Body of pancreas (tissue), 4 donors: Measurements from ENCODE around the gene SORCS1. TPM values are rescaled to one million over a fixed set of nuclear protein-coding genes. Genes with fewer than 3 reads are reported as not detected.

Experiments
- ATAC-seq: fragments of 150-250 bp; one replicate; pipeline ENCODE4 v1.9.1; 2016
- DNase-seq, 4 donors: peaks; one replicate each; pipeline ENCODE4 v3.0.0-alpha.2; 2019
- H3K27ac ChIP-seq, 4 donors: fragments of 200-600 bp; sonication (generic); 1 replicate in 3 of 4; 2 replicates in 1 of 4; pipeline versions ENCODE4 v1.5.1 to v1.6.1; 2016 to 2019; ENCODE audit warnings: mild to moderate bottlenecking in 1 of 4, mixed read lengths in 1 of 4, moderate library complexity in 1 of 4
- H3K27me3 ChIP-seq, 2 donors: fragments of 200-600 bp; sonication (generic); one replicate each; pipeline ENCODE4 v1.6.0; 2016; ENCODE audit warnings: mild to moderate bottlenecking in 1 of 2
- H3K36me3 ChIP-seq, 2 donors: fragments of 200-600 bp; sonication (generic); replicated peaks in 1 of 2; 2 replicates each; pipeline ENCODE4 v1.5.1; 2016; ENCODE audit warnings: low read depth in 2 of 2; ENCODE audit not compliant: insufficient read depth in 1 of 2
- H3K4me1 ChIP-seq: fragments of 200-600 bp; sonication (generic); one replicate; pipeline ENCODE4 v1.6.0; 2016
- H3K4me3 ChIP-seq, 2 donors: fragments of 200-600 bp; sonication (generic); 1 replicate in 1 of 2; 2 replicates in 1 of 2; pipeline ENCODE4 v1.5.1; 2016 to 2019
- H3K9me3 ChIP-seq, 3 donors: fragments of 200-600 bp; sonication (generic); 1 replicate in 2 of 3; 2 replicates in 1 of 3; pipeline ENCODE4 v1.5.1; 2016
- POLR2A ChIP-seq, 3 donors: fragments of 450-650 bp; IDR thresholded peaks; one replicate each; pipeline ENCODE4 v1.6.1; 2016; ENCODE audit warnings: antibody characterized with exemption in 3 of 3, mild to moderate bottlenecking in 2 of 3
- WGBS, 2 donors: methylation state at CpG; one replicate each; pipeline ENCODE4 v1.1.5; 2017; 5-methylcytosine and 5-hydroxymethylcytosine counted together
- intact Hi-C: fragments of 100-400 bp; cut with DNase I; formaldehyde crosslinking; loops from one replicate; pipeline ENCODE4 v1.15.1; 2023
- total RNA-seq, 2 donors: library from RNA; depleted of rRNA; stranded (reverse); fragments of >200 nt; gene quantifications; one replicate each; pipeline ENCODE4 v1.1.0, GENCODE V29; 2016
- TF ChIP-seq, protein P1 (sequence below), 7 experiments: fragments of 450-650 bp in 4 of 7; fragments of 200-600 bp in 3 of 7; sonication (generic) in 3 of 7; IDR thresholded peaks; one replicate each; pipeline ENCODE4 v1.5.1; 2016 to 2019; ENCODE audit warnings: antibody characterized with exemption in 7 of 7

The SORCS1 gene
- total RNA-seq, 2 donors from 2014 or later, result 1.3 to 6.0 TPM

- TF ChIP-seq, protein P1, sequence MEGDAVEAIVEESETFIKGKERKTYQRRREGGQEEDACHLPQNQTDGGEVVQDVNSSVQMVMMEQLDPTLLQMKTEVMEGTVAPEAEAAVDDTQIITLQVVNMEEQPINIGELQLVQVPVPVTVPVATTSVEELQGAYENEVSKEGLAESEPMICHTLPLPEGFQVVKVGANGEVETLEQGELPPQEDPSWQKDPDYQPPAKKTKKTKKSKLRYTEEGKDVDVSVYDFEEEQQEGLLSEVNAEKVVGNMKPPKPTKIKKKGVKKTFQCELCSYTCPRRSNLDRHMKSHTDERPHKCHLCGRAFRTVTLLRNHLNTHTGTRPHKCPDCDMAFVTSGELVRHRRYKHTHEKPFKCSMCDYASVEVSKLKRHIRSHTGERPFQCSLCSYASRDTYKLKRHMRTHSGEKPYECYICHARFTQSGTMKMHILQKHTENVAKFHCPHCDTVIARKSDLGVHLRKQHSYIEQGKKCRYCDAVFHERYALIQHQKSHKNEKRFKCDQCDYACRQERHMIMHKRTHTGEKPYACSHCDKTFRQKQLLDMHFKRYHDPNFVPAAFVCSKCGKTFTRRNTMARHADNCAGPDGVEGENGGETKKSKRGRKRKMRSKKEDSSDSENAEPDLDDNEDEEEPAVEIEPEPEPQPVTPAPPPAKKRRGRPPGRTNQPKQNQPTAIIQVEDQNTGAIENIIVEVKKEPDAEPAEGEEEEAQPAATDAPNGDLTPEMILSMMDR (IDR thresholded peaks at IDR 0.05), result no peak
- TF ChIP-seq POLR2A (IDR thresholded peaks at IDR 0.05), result no peak
- intact Hi-C loops, result no loop called here
- DNase-seq (no peak), ATAC-seq (no peak)
- Histone ChIP-seq H3K27me3 (no peaks in the 10 kb centered on the region), H3K4me1 (no peaks in the 10 kb centered on the region), H3K36me3 (no peaks in the 10 kb centered on the region), H3K27ac (no peak overlapping the region), H3K4me3 (no peak overlapping the region), H3K9me3 (no peaks in the 10 kb centered on the region)
- 67 to 69% methylated on average over 4 of the region's 4 CpGs for WGBS, 2 donors
Observed at GRCh38 chr10:106913348-106913747, 251.2 kb downstream of the SORCS1 start.

DNA sequence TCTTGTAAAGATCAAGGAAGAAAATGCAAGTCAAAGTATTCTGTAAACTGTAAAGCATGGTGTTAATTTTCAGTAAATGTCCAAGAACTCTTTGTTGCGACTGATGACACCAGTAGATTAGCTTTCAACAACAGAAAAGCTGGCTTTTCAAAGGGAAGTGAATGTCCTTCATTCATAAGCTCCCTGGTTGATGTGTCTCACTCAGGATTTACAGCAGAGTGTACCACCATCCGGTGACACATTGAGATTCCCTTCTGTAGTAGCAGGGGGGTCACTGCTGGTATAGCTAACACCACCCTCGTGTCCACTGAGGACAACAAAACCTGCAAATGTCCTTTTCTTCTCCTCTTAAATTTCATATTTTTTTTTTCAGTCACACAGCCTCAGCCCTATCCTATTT is 253.4 kb downstream of the SORCS1 start:
- ATAC-seq (no peak), DNase-seq (no peak)
- 54 to 62% methylated on average over 3 of the region's 3 CpGs for WGBS, 2 donors
- Histone ChIP-seq H3K27me3 (no peaks in the 10 kb centered on the region), H3K9me3 (no peaks in the 10 kb centered on the region), H3K4me1 (no peaks in the 10 kb centered on the region), H3K27ac (no peak overlapping the region), H3K4me3 (no peak overlapping the region), H3K36me3 (no peaks in the 10 kb centered on the region)
- intact Hi-C loops, result no loop called here
- TF ChIP-seq POLR2A (IDR thresholded peaks at IDR 0.05), result no peak

DNA sequence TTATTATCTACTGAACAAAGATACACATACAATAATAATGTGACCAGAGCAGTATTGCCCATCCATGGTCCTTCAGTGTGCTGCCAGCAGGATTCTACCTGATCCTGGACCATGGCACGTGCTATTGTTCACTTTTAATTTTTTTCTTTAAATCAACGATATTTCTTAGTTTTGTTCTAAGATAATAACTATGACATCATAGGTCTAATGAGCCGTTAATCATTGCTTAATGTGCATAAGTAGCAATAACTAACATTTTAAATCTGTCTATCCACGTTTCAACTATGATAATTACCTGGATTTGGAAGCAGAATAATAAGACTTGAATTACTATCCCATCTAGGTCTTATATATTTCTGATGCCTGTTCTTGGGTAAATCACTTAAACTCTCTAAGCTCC is 253.8 kb downstream of the SORCS1 start:
- Histone ChIP-seq H3K4me3 (no peak overlapping the region), H3K27ac (no peak overlapping the region), H3K36me3 (no peaks in the 10 kb centered on the region), H3K9me3 (no peaks in the 10 kb centered on the region), H3K4me1 (no peaks in the 10 kb centered on the region), H3K27me3 (no peaks in the 10 kb centered on the region)
- intact Hi-C loops, result no loop called here
- TF ChIP-seq POLR2A (IDR thresholded peaks at IDR 0.05), result no peak
- TF ChIP-seq, protein P1 (IDR thresholded peaks at IDR 0.05), result no peak
- WGBS, 2 donors, result 43 to 46% methylated on average over 4 of the region's 4 CpGs
- DNase-seq (no peak), ATAC-seq (no peak)

GRCh38 chr10:106908225-106908624 is 256.3 kb downstream of the SORCS1 start:
- ATAC-seq, result no peak

DNA sequence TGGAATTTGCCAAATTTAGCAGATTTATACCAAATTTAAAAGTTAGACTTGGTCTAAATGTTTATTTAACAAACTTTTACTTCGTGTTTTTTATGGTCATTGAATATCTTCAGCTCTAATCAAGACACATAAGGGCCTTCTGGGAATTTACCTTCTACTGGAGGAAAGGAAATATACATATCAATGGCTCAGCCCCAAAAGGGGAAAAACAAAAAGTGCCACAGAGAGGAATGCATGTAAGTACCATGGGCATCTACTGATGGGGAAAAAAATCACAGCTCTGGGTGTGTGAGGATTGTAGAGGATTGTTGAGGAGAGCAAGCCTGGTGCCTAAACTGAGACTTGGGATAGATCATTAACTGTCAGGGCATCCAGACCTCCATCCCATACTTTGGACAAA is 260.3 kb downstream of the SORCS1 start:
- Histone ChIP-seq H3K4me1 (no peaks in the 10 kb centered on the region), H3K27me3 (no peaks in the 10 kb centered on the region), H3K9me3 (no peaks in the 10 kb centered on the region), H3K36me3 (no peaks in the 10 kb centered on the region), H3K27ac (no peak overlapping the region), H3K4me3 (no peak overlapping the region)
- WGBS, 2 donors, result 28 to 49% methylated on average over 1 of the region's 1 CpG
- no peak for TF ChIP-seq POLR2A (IDR thresholded peaks at IDR 0.05)
- TF ChIP-seq, protein P1 (IDR thresholded peaks at IDR 0.05), result no peak
- ATAC-seq (no peak), DNase-seq (no peak)
- intact Hi-C loops, result no loop called here

More at GRCh38 chr10:106908225-106908624, 256.3 kb downstream of the SORCS1 start:
- DNase-seq, result no peak
- WGBS, 2 donors, result 74 to 77% methylated on average over 4 to 6 of the region's 6 CpGs
- TF ChIP-seq, protein P1 (IDR thresholded peaks at IDR 0.05), result no peak
- no peak for TF ChIP-seq POLR2A (IDR thresholded peaks at IDR 0.05)
- no peaks in the 10 kb centered on the region for H3K9me3 ChIP-seq
- no peak overlapping the region for H3K27ac ChIP-seq
- no peaks in the 10 kb centered on the region for H3K36me3 ChIP-seq
- H3K4me3 ChIP-seq, result no peak overlapping the region
- intact Hi-C loops, result no loop called here
- no peaks in the 10 kb centered on the region for H3K4me1 ChIP-seq
- no peaks in the 10 kb centered on the region for H3K27me3 ChIP-seq
